COLO668 (cell line): ENCODE data around the gene ZNF32.

Experiments
- DNase-seq: peaks from one replicate; lab custom pipeline; 2025; ENCODE audit not compliant: unreplicated experiment; lab: John Stamatoyannopoulos, UW

ZNF32 gene, protein sequence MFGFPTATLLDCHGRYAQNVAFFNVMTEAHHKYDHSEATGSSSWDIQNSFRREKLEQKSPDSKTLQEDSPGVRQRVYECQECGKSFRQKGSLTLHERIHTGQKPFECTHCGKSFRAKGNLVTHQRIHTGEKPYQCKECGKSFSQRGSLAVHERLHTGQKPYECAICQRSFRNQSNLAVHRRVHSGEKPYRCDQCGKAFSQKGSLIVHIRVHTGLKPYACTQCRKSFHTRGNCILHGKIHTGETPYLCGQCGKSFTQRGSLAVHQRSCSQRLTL

DNA sequence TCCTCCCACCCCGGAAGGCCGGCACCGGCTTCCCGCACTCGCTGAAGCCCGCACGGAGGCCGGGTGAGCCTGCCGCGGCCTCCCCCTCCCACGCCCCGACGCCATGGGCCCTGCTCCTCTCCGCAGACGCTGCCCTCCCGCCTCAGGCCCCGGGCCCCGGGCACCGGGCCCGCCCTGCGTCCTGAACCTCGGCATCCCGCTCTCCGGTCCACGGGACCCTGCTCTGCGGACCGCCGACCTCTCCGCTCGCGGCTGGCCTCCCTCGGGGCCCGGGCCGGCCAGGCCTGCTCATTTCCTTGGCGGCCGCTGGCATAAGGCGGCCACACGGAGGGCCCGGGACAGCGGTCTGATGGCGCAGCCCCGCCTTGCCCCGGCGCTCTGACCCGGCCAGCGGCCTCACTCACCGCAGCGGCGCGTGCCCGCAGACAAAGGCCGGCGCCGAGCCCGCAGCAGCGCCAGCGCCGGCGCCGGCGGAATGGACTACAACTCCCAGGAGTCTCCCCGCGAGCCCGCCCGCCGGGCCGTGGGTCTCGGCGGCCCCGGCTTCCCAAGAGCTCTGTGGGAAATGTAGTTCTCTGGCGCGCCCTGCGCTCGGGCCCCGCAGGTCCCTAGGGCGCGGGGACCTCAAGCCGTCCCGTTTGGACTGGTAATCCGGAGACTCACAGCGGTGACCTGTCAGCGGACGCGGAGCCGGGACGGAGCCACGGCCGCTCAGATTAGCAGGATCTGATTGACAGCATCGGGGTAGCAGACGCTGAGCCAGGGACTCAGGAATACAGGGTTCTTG lies at the start of gene ZNF32:
ZNF32 (minus strand) TSS at position 484 of the 787 bp plus-strand sequence. CDS start 2,748 bp downstream, outside the sequence.
- DNase-seq, result peak; percentile 83

- DNase-seq, result no peak
Measured at GRCh38 chr10:43698156-43698555, 49.5 kb upstream of the ZNF32 start.

- no peak for DNase-seq
Measured at GRCh38 chr10:43696909-43697483, 48.3 kb upstream of the ZNF32 start.

DNA sequence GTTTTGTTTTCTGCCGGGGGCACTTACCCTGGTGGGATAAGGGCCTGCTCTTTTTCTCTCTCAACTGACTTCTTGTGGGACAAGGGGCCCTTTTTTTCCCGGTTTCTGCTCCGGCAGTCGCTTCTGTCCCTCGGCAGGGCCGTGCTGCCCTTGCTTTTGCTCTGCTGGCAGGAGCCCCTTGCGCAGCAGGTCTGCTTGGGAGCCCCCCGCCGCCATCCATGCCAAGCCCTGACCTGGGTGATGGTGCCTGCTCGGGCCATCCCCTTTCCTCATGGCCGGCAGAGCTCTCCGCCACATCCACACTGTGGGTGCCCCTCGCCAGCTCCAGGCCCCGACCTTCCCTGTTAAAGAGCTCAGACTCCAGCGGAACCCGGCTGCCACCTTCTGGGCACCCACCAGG lies 47.0 kb upstream of the ZNF32 start:
- DNase-seq, result no peak

GRCh38 chr10:43695321-43695720 lies 46.6 kb upstream of the ZNF32 start:
- no peak for DNase-seq

GRCh38 chr10:43694526-43694925 lies 45.8 kb upstream of the ZNF32 start:
- DNase-seq, result no peak

- DNase-seq, result no peak
Measured at GRCh38 chr10:43693602-43694001, 44.9 kb upstream of the ZNF32 start.

GRCh38 chr10:43692051-43692825 lies 43.6 kb upstream of the ZNF32 start:
- DNase-seq, result no peak

- DNase-seq, result no peak
Measured at GRCh38 chr10:43691485-43691884, 42.8 kb upstream of the ZNF32 start.

- DNase-seq, result peak; percentile 44
Measured at GRCh38 chr10:43689955-43690771, 41.5 kb upstream of the ZNF32 start.

DNA sequence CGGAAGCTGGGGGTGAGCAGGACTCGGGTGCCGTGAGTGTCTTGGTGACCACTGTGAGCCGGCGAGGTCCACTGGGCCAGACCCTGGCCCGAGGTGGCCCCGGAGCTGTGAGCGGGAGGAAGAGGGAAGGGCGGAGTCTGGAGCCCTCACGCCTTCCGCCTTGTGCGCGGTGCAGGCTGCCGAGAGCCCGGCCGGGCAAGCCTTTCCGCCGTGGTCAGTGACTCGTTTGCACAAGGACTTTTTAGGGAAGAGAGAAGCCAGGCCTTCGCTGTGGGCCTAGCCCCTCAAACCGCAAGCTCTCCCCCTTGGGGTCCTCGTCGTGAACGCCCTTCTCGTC lies 40.9 kb upstream of the ZNF32 start:
- peak; percentile 1 for DNase-seq

DNA sequence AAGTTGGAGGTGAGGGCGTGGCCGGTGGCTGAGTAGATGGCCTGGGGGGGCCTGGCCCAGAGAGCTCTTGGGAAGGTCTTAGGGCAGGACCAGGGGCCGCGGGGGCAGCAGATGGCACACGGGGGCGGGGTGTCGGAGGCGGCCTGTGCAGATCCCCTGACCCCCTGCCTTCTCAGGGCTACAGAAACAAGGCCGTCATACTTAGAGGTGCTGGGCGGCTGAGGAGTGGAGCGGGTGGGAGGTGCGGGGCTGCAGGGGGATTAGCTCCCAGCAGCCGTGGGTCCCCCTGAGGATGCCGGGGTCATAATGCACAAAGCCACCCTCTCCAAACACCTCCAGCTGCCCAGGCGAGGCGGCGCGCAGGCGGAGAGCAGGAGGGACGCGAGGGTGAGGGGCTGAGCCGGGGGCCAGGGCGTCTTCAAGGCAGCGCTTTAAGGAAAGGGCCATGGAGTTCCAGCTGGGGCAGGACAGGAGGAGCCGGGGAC lies 40.4 kb upstream of the ZNF32 start:
- DNase-seq, result no peak

GRCh38 chr10:43688348-43688892 lies 39.7 kb upstream of the ZNF32 start:
- no peak for DNase-seq

- DNase-seq, result no peak
Measured at GRCh38 chr10:43687373-43687772, 38.7 kb upstream of the ZNF32 start.

DNA sequence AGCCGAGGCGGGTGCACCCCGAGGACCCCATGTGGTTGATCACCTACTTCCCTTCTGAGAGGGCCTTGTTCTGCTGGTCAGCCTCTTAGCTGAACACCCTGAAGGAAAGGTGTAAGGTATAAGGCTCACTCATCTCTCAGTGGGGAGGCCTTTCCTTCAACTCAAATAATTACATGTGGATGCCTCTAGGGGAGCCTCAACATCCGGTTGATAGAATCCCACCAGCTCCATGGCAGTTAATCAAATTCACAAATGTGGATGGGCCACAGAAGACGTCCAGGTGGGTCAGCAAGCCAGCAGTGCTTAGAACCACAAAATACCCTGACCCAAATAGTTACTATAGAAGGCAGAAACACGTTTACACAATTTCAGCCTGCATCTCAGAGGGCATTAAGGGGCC lies 37.7 kb upstream of the ZNF32 start:
- no peak for DNase-seq

GRCh38 chr10:43685744-43686143 lies 37.1 kb upstream of the ZNF32 start:
- no peak for DNase-seq

- no peak for DNase-seq
Measured at GRCh38 chr10:43684292-43684559, 35.5 kb upstream of the ZNF32 start.

GRCh38 chr10:43683451-43684291 lies 35.0 kb upstream of the ZNF32 start:
- peak; percentile 0 for DNase-seq

DNA sequence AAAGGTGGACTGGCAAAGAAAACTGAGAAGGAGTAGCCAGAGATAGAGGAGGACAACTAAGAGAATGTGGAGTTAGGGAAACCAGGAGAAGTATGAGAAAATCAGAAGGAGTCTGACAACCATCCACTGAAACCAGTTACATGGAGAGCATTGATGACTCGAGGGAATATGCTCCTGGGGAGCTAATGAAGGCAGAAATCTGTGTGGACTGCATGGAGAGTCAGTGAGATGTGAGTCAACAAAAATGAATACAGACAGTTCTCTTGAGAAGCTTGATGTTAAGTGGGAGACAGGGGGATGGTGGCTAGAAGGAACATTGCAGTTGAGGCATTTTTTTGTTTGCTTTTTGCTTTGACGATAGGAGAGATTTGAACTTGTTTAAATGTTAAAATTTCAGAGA lies 34.3 kb upstream of the ZNF32 start:
- DNase-seq, result no peak

DNA sequence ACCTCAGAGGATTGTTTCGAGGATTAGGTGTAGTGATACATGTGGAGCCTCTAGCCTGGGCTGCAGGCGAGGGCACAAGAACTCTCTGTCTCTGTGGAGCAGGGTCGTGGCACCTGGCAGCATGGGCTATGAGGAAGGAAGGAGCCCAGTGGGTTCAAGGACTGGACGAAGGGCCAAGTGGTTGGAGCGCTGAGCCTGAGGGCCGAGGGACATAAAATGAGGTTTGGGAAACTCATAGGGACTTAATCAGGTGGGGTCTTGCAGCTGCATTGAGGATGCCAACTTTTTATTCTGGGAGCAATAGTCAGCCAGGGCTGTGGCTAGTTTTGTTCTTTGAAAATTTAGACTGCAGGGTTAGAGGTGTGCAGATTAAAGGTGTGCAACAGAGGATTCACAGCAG lies 33.0 kb upstream of the ZNF32 start:
- DNase-seq, result no peak
